ENCODE measurements around the gene TBL1X. TPM values are rescaled to one million over a fixed set of nuclear protein-coding genes. Genes with fewer than 3 reads are reported as not detected.

The TBL1X gene
- total and polyA plus RNA-seq, 2 experiments from 2014 or later, result 8.7 to 26.9 TPM

GRCh38 chrX:9464435-9465371, at the start of gene TBL1X (continued):
- no peak for TF ChIP-seq ETS1 (IDR thresholded peaks at IDR 0.05)

GRCh38 chrX:9416562-9417348, 48.1 kb upstream of the TBL1X start:
- ATAC-seq (no peak), DNase-seq (ENCODE audit: low spot score) (no peak)
- Mint-ChIP-seq H3K36me3 (ENCODE audit: low read depth) (no peaks in the 10 kb centered on the region), H3K4me1 (peaks cover 11% of the 10 kb centered on the region; the same call in 2 of the 3 replicates), H3K4me3 (no peak overlapping the region), H3K9me3 (0 out of 3 replicates have a peak, but pooled peaks cover under 1% of the 10 kb centered on the region), H3K27me3 (ENCODE audit: insufficient read depth, low read depth, poor library complexity) (peaks cover 1% of the 10 kb centered on the region), H3K27ac (no peak overlapping the region)
- H3K4me2 ChIP-seq, result no peak overlapping the region
- no peaks in the 10 kb centered on the region for H4K20me1 ChIP-seq (replicated peaks; ENCODE audit: insufficient read depth)
- H3F3A ChIP-seq (replicated peaks; ENCODE audit: low read depth), result no peaks in the 10 kb centered on the region
- no peak overlapping the region for H2AFZ ChIP-seq
- H3K36me3 ChIP-seq (ENCODE audit: insufficient read depth), result no peaks in the 10 kb centered on the region
- H3K9me2 ChIP-seq (ENCODE audit: insufficient read depth), result no peaks in the 10 kb centered on the region
- H3K4me1 ChIP-seq (ENCODE audit: insufficient read depth), result no peaks in the 10 kb centered on the region; the same call in 1 of the 2 replicates
- H3K79me2 ChIP-seq (replicated peaks; ENCODE audit: insufficient read depth), result no peaks in the 10 kb centered on the region
- H3K27me3 ChIP-seq (ENCODE audit: insufficient read depth), result no peaks in the 10 kb centered on the region
- H3K27ac ChIP-seq (ENCODE audit: low read depth), result no peak overlapping the region
- no peak overlapping the region for H3K4me3 ChIP-seq
- TF ChIP-seq EZH2phosphoT487 (IDR thresholded peaks at IDR 0.05; ENCODE audit: unreplicated experiment) (no peak), ZNF462 (CRISPR knock-in tag; IDR thresholded peaks at IDR 0.05) (no peak), JUNB (IDR thresholded peaks at IDR 0.05; ENCODE audit: unreplicated experiment) (no peak), EZH2 (IDR thresholded peaks at IDR 0.05; ENCODE audit: low read depth, unreplicated experiment) (no peak), POLR2AphosphoS5 (IDR thresholded peaks at IDR 0.05; ENCODE audit: low read depth) (no peak), CTCF (conservative IDR thresholded peaks at IDR 0.05; ENCODE audit: low read depth in 2 of 2) (no peak), ETS1 (IDR thresholded peaks at IDR 0.05) (no peak), STAT1 (IDR thresholded peaks at IDR 0.05; ENCODE audit: unreplicated experiment) (no peak), ZNF331 (CRISPR knock-in tag; IDR thresholded peaks at IDR 0.05; ENCODE audit: low read depth) (no peak), ZNF114 (CRISPR knock-in tag; IDR thresholded peaks at IDR 0.05) (no peak)

All from GM23338 (cell line).